Activated naive CD4-positive, alpha-beta T cell treated with anti-CD3 and anti-CD28 coated beads, Interleukin-2, amount 10 ng/mL, durations not matched to agents 5 hours and 36 hours (primary cell): ENCODE data around the gene TMEM14B. TPM values are rescaled to one million over a fixed set of nuclear protein-coding genes. Genes with fewer than 3 reads are reported as not detected.

Experiments
- total RNA-seq, 2 experiments: library from RNA; stranded (reverse); gene quantifications; one replicate each; pipeline ENCODE4 v1.2.3, GENCODE V29; 2021

TMEM14B gene
- total RNA-seq: 10 to 100 TPM; 77.3 to 78.9 TPM

GRCh38 chr6:10747251-10747972 lies at the start of gene TMEM14B:
TSS of gene TMEM14B (plus strand) at chr6:10747805. CDS start at chr6:10749246, 1,441 bp downstream.

DNA sequence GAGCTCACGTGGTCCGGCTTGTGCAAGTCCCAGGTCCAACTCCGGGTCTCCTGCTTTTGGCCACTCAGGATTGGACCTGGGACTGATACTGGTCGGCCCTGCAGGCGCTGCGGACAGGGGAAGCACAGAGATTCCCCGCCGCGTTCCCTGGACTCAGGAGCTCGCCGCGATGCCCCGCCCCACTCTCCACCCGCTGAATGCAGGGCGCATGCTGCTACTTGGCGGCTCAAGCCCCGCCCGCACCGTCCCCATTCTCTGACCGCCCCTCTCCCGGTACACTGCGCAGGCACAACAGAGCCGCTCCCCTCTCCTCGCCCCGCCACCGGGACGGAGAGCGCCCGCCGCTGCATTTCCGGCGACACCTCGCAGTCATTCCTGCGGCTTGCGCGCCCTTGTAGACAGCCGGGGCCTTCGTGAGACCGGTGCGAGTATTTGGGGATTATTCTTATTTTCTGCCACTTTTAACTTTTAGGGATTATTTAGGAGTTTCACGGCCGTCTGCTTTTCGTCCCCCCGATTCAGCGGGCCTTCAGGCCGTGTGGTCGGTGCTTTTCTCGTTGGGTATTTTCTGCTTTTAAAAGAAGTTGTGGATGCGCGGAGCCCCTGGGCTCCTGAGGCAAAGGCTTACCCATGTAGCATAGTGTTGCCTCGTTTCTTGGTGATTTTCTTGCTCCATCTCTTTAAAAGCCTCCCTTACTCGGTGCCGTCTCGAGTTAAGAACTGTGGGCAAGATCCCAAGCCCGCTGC lies 24.6 kb upstream of the TMEM14B start, which contains the start of gene TMEM14C:
Gene TMEM14C (plus strand): TSS at position 251 of the 747 bp plus-strand sequence. CDS start 1,544 bp downstream, outside the sequence.

Other genes with a start within 250 kb of the TMEM14B start
- 1 to 10 TPM; 4.6 to 4.9 TPM for gene GCNT2, start 226.5 kb upstream of the TMEM14B start, total RNA-seq
- gene C6orf52, start 53.2 kb upstream of the TMEM14B start, total RNA-seq: under 1 TPM; 0.63 to 0.94 TPM
- gene PAK1IP1, start 52.8 kb upstream of the TMEM14B start, total RNA-seq: 10 to 100 TPM; 11.7 to 12.0 TPM
- gene TMEM14C, start 24.7 kb upstream of the TMEM14B start, total RNA-seq: 10 to 100 TPM; 41.8 to 43.6 TPM
- gene MAK, start 90.7 kb downstream of the TMEM14B start, total RNA-seq: under 1 TPM in 1 of 2 experiments, not detected in 1; 0.10 TPM
- gene GCM2, start 134.2 kb downstream of the TMEM14B start, total RNA-seq: not detected
- not detected for gene SYCP2L, start 139.2 kb downstream of the TMEM14B start, total RNA-seq